ENCODE measurements around the gene CPNE4.

CPNE4 gene

DNA sequence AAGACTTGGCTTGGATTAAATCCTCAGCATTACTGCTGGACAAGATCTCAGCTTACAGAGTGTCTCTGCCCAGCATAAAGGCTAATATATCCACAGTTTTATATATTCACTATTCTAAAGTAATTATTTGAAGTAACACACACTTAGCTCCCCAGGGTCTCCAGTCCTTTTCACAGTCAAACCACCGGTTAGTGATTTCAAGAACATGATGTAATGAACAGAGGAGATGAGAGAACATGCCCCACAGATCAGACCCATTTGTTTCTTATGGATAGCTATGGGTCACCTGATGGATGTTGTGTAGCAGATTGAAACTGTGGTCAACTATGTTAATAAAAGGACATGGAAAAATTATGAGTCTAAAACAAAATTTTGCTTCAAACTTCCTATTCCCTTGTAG lies 487.2 kb downstream of the CPNE4 start:
- WGBS, 2 experiments (ENCODE audit: insufficient coverage in 2 of 2) = 100% methylated on average over 1 of the region's 1 CpG; no CpG with 5 or more reads in 1 of the 2 experiments
- no peaks in the 10 kb centered on the region for H3K4me1 ChIP-seq (ENCODE audit: control insufficient read depth, insufficient read depth, low read length, poor library complexity, severe bottlenecking)
- no peaks in the 10 kb centered on the region for H3K9me3 ChIP-seq (ENCODE audit: control insufficient read depth, low read length)
- H3K27ac ChIP-seq (ENCODE audit: low read depth, low read length, severe bottlenecking) = no peak overlapping the region
- H3K36me3 ChIP-seq (ENCODE audit: control insufficient read depth, insufficient read depth, low read length) = no peaks in the 10 kb centered on the region
- H3K4me3 ChIP-seq (ENCODE audit: extremely low read depth, insufficient read depth, low read length, poor library complexity, severe bottlenecking) = no peak overlapping the region

GRCh38 chr3:131546441-131546840 lies 488.4 kb downstream of the CPNE4 start:
- no peak overlapping the region for H3K4me3 ChIP-seq (ENCODE audit: extremely low read depth, insufficient read depth, low read length, poor library complexity, severe bottlenecking)
- H3K4me1 ChIP-seq (ENCODE audit: control insufficient read depth, insufficient read depth, low read length, poor library complexity, severe bottlenecking) = no peaks in the 10 kb centered on the region
- H3K9me3 ChIP-seq (ENCODE audit: control insufficient read depth, low read length) = no peaks in the 10 kb centered on the region
- no peaks in the 10 kb centered on the region for H3K36me3 ChIP-seq (ENCODE audit: control insufficient read depth, insufficient read depth, low read length)
- H3K27ac ChIP-seq (ENCODE audit: low read depth, low read length, severe bottlenecking) = no peak overlapping the region

DNA sequence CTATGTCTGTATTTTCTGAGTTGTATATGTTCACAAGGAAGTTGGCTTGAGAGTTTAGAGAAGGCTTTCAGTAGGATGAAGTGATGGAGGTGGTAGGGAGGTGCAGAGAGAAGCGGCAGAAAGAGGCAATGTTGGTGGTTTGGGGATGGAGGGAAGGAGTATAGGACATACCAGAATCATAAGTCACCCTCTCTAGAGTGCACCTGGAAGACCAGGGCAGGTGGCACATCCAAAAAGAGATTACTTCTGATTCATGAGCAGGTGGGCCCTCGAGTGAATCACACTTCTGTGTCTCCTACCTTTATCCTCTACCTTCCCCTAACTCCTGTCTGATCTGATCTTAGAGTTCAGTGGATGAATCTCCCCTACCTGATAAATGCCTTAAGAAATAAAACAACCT lies 490.3 kb downstream of the CPNE4 start:
- Histone ChIP-seq H3K9me3 (ENCODE audit: control insufficient read depth, low read length) (no peaks in the 10 kb centered on the region), H3K27ac (ENCODE audit: low read depth, low read length, severe bottlenecking) (no peak overlapping the region), H3K4me3 (ENCODE audit: extremely low read depth, insufficient read depth, low read length, poor library complexity, severe bottlenecking) (no peak overlapping the region), H3K4me1 (ENCODE audit: control insufficient read depth, insufficient read depth, low read length, poor library complexity, severe bottlenecking) (no peaks in the 10 kb centered on the region), H3K36me3 (ENCODE audit: control insufficient read depth, insufficient read depth, low read length) (no peaks in the 10 kb centered on the region)
- WGBS, 2 experiments (ENCODE audit: insufficient coverage in 2 of 2) = 100% methylated on average over 1 of the region's 2 CpGs; no CpG with 5 or more reads in 1 of the 2 experiments

- Histone ChIP-seq H3K9me3 (ENCODE audit: control insufficient read depth, low read length) (no peaks in the 10 kb centered on the region), H3K4me1 (ENCODE audit: control insufficient read depth, insufficient read depth, low read length, poor library complexity, severe bottlenecking) (no peaks in the 10 kb centered on the region), H3K36me3 (ENCODE audit: control insufficient read depth, insufficient read depth, low read length) (no peaks in the 10 kb centered on the region), H3K27ac (ENCODE audit: low read depth, low read length, severe bottlenecking) (no peak overlapping the region), H3K4me3 (ENCODE audit: extremely low read depth, insufficient read depth, low read length, poor library complexity, severe bottlenecking) (no peak overlapping the region)
These were observed 491.1 kb downstream of the CPNE4 start for GRCh38 chr3:131543714-131544113.

DNA sequence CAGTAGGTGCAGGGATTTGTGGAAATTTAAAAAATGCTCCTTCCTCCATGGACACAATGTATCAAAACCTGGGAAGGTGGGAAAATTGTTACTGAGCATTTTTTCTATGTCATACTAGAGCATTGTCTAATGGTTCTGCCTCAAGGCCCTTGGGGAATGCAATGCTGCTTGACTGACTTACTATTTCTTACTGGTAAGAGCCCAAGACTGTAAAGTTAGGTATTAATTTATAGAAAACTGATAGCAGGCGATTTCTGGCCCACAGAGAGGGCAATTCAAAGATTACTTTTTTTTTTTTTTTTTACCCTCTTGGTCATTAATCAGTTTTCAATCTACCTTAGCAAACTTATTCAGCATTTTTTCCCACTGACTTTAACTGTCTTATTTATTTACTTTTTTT lies 493.5 kb downstream of the CPNE4 start:
- WGBS, 2 experiments (ENCODE audit: insufficient coverage in 2 of 2) = no CpG with 5 or more reads among the region's 1 CpG

GRCh38 chr3:131540821-131541220 lies 494.0 kb downstream of the CPNE4 start:
- no peak overlapping the region for H3K27ac ChIP-seq (ENCODE audit: low read depth, low read length, severe bottlenecking)
- H3K4me1 ChIP-seq (ENCODE audit: control insufficient read depth, insufficient read depth, low read length, poor library complexity, severe bottlenecking) = no peaks in the 10 kb centered on the region
- WGBS, 2 experiments (ENCODE audit: insufficient coverage in 2 of 2) = 83 to 90% methylated on average over 2 of the region's 2 CpGs
- no peak overlapping the region for H3K4me3 ChIP-seq (ENCODE audit: extremely low read depth, insufficient read depth, low read length, poor library complexity, severe bottlenecking)
- H3K9me3 ChIP-seq (ENCODE audit: control insufficient read depth, low read length) = no peaks in the 10 kb centered on the region
- no peaks in the 10 kb centered on the region for H3K36me3 ChIP-seq (ENCODE audit: control insufficient read depth, insufficient read depth, low read length)

More for the DNA sequence above, 493.5 kb downstream of the CPNE4 start:
- no peaks in the 10 kb centered on the region for H3K36me3 ChIP-seq (ENCODE audit: control insufficient read depth, insufficient read depth, low read length)
- H3K9me3 ChIP-seq (ENCODE audit: control insufficient read depth, low read length) = no peaks in the 10 kb centered on the region
- no peaks in the 10 kb centered on the region for H3K4me1 ChIP-seq (ENCODE audit: control insufficient read depth, insufficient read depth, low read length, poor library complexity, severe bottlenecking)
- H3K27ac ChIP-seq (ENCODE audit: low read depth, low read length, severe bottlenecking) = no peak overlapping the region
- H3K4me3 ChIP-seq (ENCODE audit: extremely low read depth, insufficient read depth, low read length, poor library complexity, severe bottlenecking) = no peak overlapping the region

DNA sequence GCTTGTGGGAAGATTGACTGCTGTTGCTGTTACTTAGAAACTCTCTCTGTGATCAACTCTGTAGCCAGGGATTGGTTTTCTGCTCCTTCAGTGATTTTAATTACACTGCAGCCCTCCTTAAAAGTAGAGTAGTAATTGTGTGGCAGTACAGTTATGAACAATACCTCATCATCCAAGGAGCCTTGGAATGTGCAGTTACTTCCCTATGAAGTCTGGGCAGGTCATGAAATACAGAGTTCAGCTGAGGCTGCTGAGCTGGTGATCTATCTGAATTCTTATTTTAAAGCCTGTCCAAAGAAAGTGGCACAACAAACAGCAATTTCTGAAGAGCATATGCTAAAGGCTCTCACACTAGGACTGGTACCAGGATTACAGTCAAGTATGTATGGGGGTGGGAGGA lies 494.7 kb downstream of the CPNE4 start:
- Histone ChIP-seq H3K9me3 (ENCODE audit: control insufficient read depth, low read length) (no peaks in the 10 kb centered on the region), H3K4me1 (ENCODE audit: control insufficient read depth, insufficient read depth, low read length, poor library complexity, severe bottlenecking) (no peaks in the 10 kb centered on the region), H3K36me3 (ENCODE audit: control insufficient read depth, insufficient read depth, low read length) (no peaks in the 10 kb centered on the region), H3K4me3 (ENCODE audit: extremely low read depth, insufficient read depth, low read length, poor library complexity, severe bottlenecking) (no peak overlapping the region), H3K27ac (ENCODE audit: low read depth, low read length, severe bottlenecking) (no peak overlapping the region)

DNA sequence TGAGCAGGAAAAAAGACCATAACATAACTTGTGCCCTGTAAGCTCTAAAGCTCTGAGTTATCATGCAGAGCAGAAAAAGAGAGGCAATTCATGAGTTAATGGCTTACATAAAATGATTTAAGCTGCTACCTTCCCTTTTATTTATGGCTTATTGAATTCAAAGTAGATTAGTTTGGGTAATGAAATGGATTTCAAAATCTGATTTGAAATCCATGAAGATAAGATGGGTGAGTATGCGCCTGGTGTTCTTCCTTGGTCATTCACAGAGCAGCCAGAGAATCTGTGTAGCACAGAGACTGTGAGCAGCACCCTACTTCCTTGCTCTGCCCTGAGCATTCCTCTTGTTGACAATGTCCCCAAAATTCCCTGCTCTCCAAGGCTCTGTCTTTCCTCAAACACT lies 495.8 kb downstream of the CPNE4 start:
- Histone ChIP-seq H3K4me1 (ENCODE audit: control insufficient read depth, insufficient read depth, low read length, poor library complexity, severe bottlenecking) (no peaks in the 10 kb centered on the region), H3K4me3 (ENCODE audit: extremely low read depth, insufficient read depth, low read length, poor library complexity, severe bottlenecking) (no peak overlapping the region), H3K9me3 (ENCODE audit: control insufficient read depth, low read length) (no peaks in the 10 kb centered on the region), H3K36me3 (ENCODE audit: control insufficient read depth, insufficient read depth, low read length) (no peaks in the 10 kb centered on the region), H3K27ac (ENCODE audit: low read depth, low read length, severe bottlenecking) (no peak overlapping the region)
- WGBS, 2 experiments (ENCODE audit: insufficient coverage in 2 of 2) = 80 to 86% methylated on average over 1 of the region's 1 CpG

DNA sequence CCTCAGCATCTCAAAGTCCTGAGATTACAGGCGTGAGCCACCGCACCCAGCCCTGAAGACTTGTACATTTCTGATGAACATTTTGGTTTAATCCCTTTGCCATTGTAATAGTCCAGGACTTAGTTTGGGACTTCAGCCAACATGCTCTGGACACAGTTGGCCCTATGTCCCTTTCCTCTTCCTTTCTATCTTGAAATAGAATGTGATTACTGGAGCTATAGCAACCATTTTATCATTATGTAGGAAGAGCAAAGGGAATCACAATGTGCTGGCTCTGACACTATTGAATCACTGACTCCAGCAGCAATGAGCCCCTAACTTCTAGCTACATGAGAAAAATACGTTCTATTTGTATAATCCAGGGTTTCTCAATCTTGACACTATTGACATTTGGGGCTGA lies 497.3 kb downstream of the CPNE4 start:
- Histone ChIP-seq H3K9me3 (ENCODE audit: control insufficient read depth, low read length) (no peaks in the 10 kb centered on the region), H3K27ac (ENCODE audit: low read depth, low read length, severe bottlenecking) (no peak overlapping the region), H3K4me1 (ENCODE audit: control insufficient read depth, insufficient read depth, low read length, poor library complexity, severe bottlenecking) (no peaks in the 10 kb centered on the region), H3K36me3 (ENCODE audit: control insufficient read depth, insufficient read depth, low read length) (no peaks in the 10 kb centered on the region), H3K4me3 (ENCODE audit: extremely low read depth, insufficient read depth, low read length, poor library complexity, severe bottlenecking) (no peak overlapping the region)
- 89 to 90% methylated on average over 2 of the region's 3 CpGs for WGBS, 2 experiments (ENCODE audit: insufficient coverage in 2 of 2)

GRCh38 chr3:131535596-131535995 lies 499.2 kb downstream of the CPNE4 start:
- Histone ChIP-seq H3K9me3 (ENCODE audit: control insufficient read depth, low read length) (no peaks in the 10 kb centered on the region), H3K4me3 (ENCODE audit: extremely low read depth, insufficient read depth, low read length, poor library complexity, severe bottlenecking) (no peak overlapping the region), H3K4me1 (ENCODE audit: control insufficient read depth, insufficient read depth, low read length, poor library complexity, severe bottlenecking) (no peaks in the 10 kb centered on the region), H3K27ac (ENCODE audit: low read depth, low read length, severe bottlenecking) (no peak overlapping the region), H3K36me3 (ENCODE audit: control insufficient read depth, insufficient read depth, low read length) (no peaks in the 10 kb centered on the region)
- WGBS, 2 experiments (ENCODE audit: insufficient coverage in 2 of 2) = 67% methylated on average over 1 of the region's 2 CpGs; no CpG with 5 or more reads in 1 of the 2 experiments

- Histone ChIP-seq H3K4me1 (ENCODE audit: control insufficient read depth, insufficient read depth, low read length, poor library complexity, severe bottlenecking) (no peaks in the 10 kb centered on the region), H3K36me3 (ENCODE audit: control insufficient read depth, insufficient read depth, low read length) (no peaks in the 10 kb centered on the region), H3K4me3 (ENCODE audit: extremely low read depth, insufficient read depth, low read length, poor library complexity, severe bottlenecking) (no peak overlapping the region), H3K27ac (ENCODE audit: low read depth, low read length, severe bottlenecking) (no peak overlapping the region), H3K9me3 (ENCODE audit: control insufficient read depth, low read length) (no peaks in the 10 kb centered on the region)
- 84 to 100% methylated on average over 1 to 2 of the region's 3 CpGs for WGBS, 2 experiments (ENCODE audit: insufficient coverage in 2 of 2)
These were observed 499.7 kb downstream of the CPNE4 start for GRCh38 chr3:131535131-131535530.

- no peak overlapping the region for H3K4me3 ChIP-seq (ENCODE audit: extremely low read depth, insufficient read depth, low read length, poor library complexity, severe bottlenecking)
- H3K36me3 ChIP-seq (ENCODE audit: control insufficient read depth, insufficient read depth, low read length) = no peaks in the 10 kb centered on the region
- H3K9me3 ChIP-seq (ENCODE audit: control insufficient read depth, low read length) = no peaks in the 10 kb centered on the region
- H3K27ac ChIP-seq (ENCODE audit: low read depth, low read length, severe bottlenecking) = no peak overlapping the region
- H3K4me1 ChIP-seq (ENCODE audit: control insufficient read depth, insufficient read depth, low read length, poor library complexity, severe bottlenecking) = no peaks in the 10 kb centered on the region
These were observed 502.2 kb downstream of the CPNE4 start for GRCh38 chr3:131532645-131533044.
